GM12878 (cell line): Measurements from ENCODE around the gene DLX5. TPM values are rescaled to one million over a fixed set of nuclear protein-coding genes. Genes with fewer than 3 reads are reported as not detected.

Experiments
- ATAC-seq: fragments of 200-7000 bp; cut with Tn5 transposase; 3 replicates; pipeline ENCODE4 v1.9.1; 2020; ENCODE audit warnings: mild to moderate bottlenecking, moderate library complexity
- BruUV-seq: library from RNA; stranded (reverse); fragments of 400-500 nt; replicated peaks from 2 replicates; lab custom pipeline; 2021; lab: Mats Ljungman, UMichigan
- CTCF ChIA-PET: fragments of 300-600 bp; sonication (Branson Sonifier 250); formaldehyde crosslinking; extraction: SDS; loops from one replicate; lab custom pipeline; 2021; ENCODE audit warnings: inconsistent platforms; lab: Yijun Ruan, JAX
- POLR2A ChIA-PET: fragments of 350-600 bp; formaldehyde crosslinking; extraction: SDS; loops from one replicate; lab custom pipeline; 2021; ENCODE audit warnings: inconsistent platforms; lab: Charles Lee
- RAD21 ChIA-PET: fragments of 300-600 bp; sonication (Branson Sonifier 250); formaldehyde crosslinking; loops from one replicate; lab custom pipeline; 2023; ENCODE audit warnings: antibody characterized with exemption; ENCODE audit not compliant: unreplicated experiment; lab: Charles Lee
- SMC1A ChIA-PET: fragments of 300-600 bp; sonication (Branson Sonifier 250); formaldehyde crosslinking; loops from one replicate; lab custom pipeline; 2023; ENCODE audit not compliant: unreplicated experiment, uncharacterized antibody; lab: Charles Lee
- DNase-seq: peaks from one replicate; pipeline ENCODE4 v3.0.0-alpha.2; 2011; ENCODE audit warnings: low read depth, low spot score
- FAIRE-seq: peaks from 3 replicates; lab custom pipeline; 2011; peaks lifted over from hg19 to GRCh38; lab: Jason Lieb, UNC
- H2AFZ ChIP-seq: 2 replicates; pipeline ENCODE4 v1.6.0; 2011; ENCODE audit warnings: low read depth, low read length, control low read depth; ENCODE audit not compliant: control insufficient read depth
- H3K27ac ChIP-seq: 2 replicates; pipeline ENCODE4 v1.5.1; 2011; ENCODE audit warnings: control low read depth; ENCODE audit not compliant: control insufficient read depth, insufficient read depth
- H3K27me3 ChIP-seq, 2 experiments: replicated peaks in 1 of 2; 2 replicates each; pipeline versions ENCODE4 v1.6.0 to v1.6.1; 2011; ENCODE audit warnings: low read length in 1 of 2; ENCODE audit not compliant: control insufficient read depth in 2 of 2, insufficient read depth in 2 of 2
- H3K36me3 ChIP-seq, 2 experiments: 2 replicates each; pipeline ENCODE4 v1.5.1; 2011; ENCODE audit warnings: low read length in 1 of 2; ENCODE audit not compliant: control insufficient read depth in 2 of 2, insufficient read depth in 2 of 2
- H3K4me1 ChIP-seq: 2 replicates; pipeline ENCODE4 v1.6.1; 2011; ENCODE audit warnings: mild to moderate bottlenecking, low read length, moderate library complexity, mixed read lengths; ENCODE audit not compliant: control insufficient read depth, insufficient read depth
- H3K4me2 ChIP-seq: 2 replicates; pipeline ENCODE4 v1.6.0; 2011; ENCODE audit warnings: control low read depth; ENCODE audit not compliant: control insufficient read depth, insufficient read depth
- H3K4me3 ChIP-seq: fragments of 200-600 bp; sonication (generic); 2 replicates; pipeline ENCODE4 v1.5.1; 2016
- H3K79me2 ChIP-seq: 2 replicates; pipeline ENCODE4 v1.6.0; 2011; ENCODE audit warnings: low read length; ENCODE audit not compliant: control insufficient read depth, insufficient read depth
- H3K9ac ChIP-seq: 2 replicates; pipeline ENCODE4 v1.8.0; 2011; ENCODE audit warnings: low read length, control low read depth, mixed read lengths; ENCODE audit not compliant: control insufficient read depth, insufficient read depth
- H3K9me3 ChIP-seq: replicated peaks from 3 replicates; pipeline ENCODE4 v1.5.1; 2011; ENCODE audit warnings: mild to moderate bottlenecking, low read length; ENCODE audit not compliant: control insufficient read depth, insufficient read depth
- H4K20me1 ChIP-seq: 2 replicates; pipeline ENCODE4 v1.6.0; 2011; ENCODE audit not compliant: control insufficient read depth, insufficient read depth
- BCL3 ChIP-seq: IDR thresholded peaks from 2 replicates; pipeline ENCODE4 v1.6.1; 2011; ENCODE audit warnings: borderline replicate concordance, low read depth, mild to moderate bottlenecking, moderate library complexity, low read length; ENCODE audit not compliant: insufficient read depth, poor library complexity, severe bottlenecking
- DPF2 ChIP-seq: fragments of 450-650 bp; IDR thresholded peaks from 2 replicates; pipeline ENCODE4 v1.6.1; 2017; ENCODE audit warnings: mild to moderate bottlenecking
- EP300 ChIP-seq, 2 experiments: fragments of 150-350 bp in 1 of 2; IDR thresholded peaks; 2 replicates each; pipeline ENCODE4 v1.6.1; 2011 to 2012; ENCODE audit warnings: low read depth in 2 of 2, low read length in 2 of 2, borderline replicate concordance in 1 of 2, improper control_type of control experiment in 1 of 2, inconsistent platforms in 1 of 2; ENCODE audit not compliant: control insufficient read depth in 1 of 2
- HCFC1 ChIP-seq: fragments of 150-350 bp; IDR thresholded peaks from 2 replicates; pipeline ENCODE4 v1.6.1; 2014; ENCODE audit warnings: low read length
- HDGF ChIP-seq: fragments of 450-650 bp; IDR thresholded peaks from 2 replicates; pipeline ENCODE4 v1.6.1; 2016; ENCODE audit warnings: antibody characterized with exemption
- IRF4 ChIP-seq: IDR thresholded peaks from 2 replicates; pipeline ENCODE4 v1.6.1; 2011; ENCODE audit warnings: low read depth, low read length
- MXI1 ChIP-seq: fragments of 150-350 bp; IDR thresholded peaks from 2 replicates; pipeline ENCODE4 v1.6.1; 2011; ENCODE audit warnings: low read depth, mild to moderate bottlenecking, inconsistent platforms, low read length, improper control_type of control experiment
- NFIC ChIP-seq: IDR thresholded peaks from 2 replicates; pipeline ENCODE4 v1.6.1; 2012; ENCODE audit warnings: low read depth, mild to moderate bottlenecking, inconsistent platforms, low read length, moderate library complexity
- NFYB ChIP-seq: IDR thresholded peaks from 2 replicates; pipeline ENCODE4 v1.6.1; 2011; ENCODE audit warnings: low read depth, mild to moderate bottlenecking, low read length, improper control_type of control experiment, moderate library complexity; ENCODE audit not compliant: insufficient read depth
- SUPT20H ChIP-seq: IDR thresholded peaks from 2 replicates; pipeline ENCODE4 v1.6.1; 2011; ENCODE audit warnings: low read depth, mild to moderate bottlenecking, low read length, moderate library complexity, borderline replicate concordance; ENCODE audit not compliant: control insufficient read depth
- TARDBP ChIP-seq: IDR thresholded peaks from 2 replicates; pipeline ENCODE4 v1.6.1; 2016; ENCODE audit warnings: borderline replicate concordance
- ZNF217 ChIP-seq: fragments of 450-650 bp; IDR thresholded peaks from 2 replicates; pipeline ENCODE4 v1.6.1; 2017; ENCODE audit warnings: antibody characterized with exemption, mild to moderate bottlenecking
- WGBS: methylation state at CpG from one replicate; pipeline ENCODE4 v1.1.6; 2016; ENCODE audit warnings: low lambda C conversion rate; ENCODE audit not compliant: insufficient replicate concordance, insufficient coverage; ENCODE audit errors: missing lambda C conversion rate; 5-methylcytosine and 5-hydroxymethylcytosine counted together
- in situ Hi-C: fragments of 300-500 bp; cut with MboI; formaldehyde crosslinking; loops from 9 replicates; pipeline ENCODE4 v1.14.3; 2018; ENCODE audit warnings: mixed read lengths
- intact Hi-C: fragments of 100-400 bp; cut with micrococcal nuclease; formaldehyde crosslinking; loops from one replicate; pipeline ENCODE4 v1.14.2; 2022; ENCODE audit not compliant: unreplicated experiment
- polyA plus RNA-seq, 11 experiments: library from polyadenylated mRNA; depleted of rRNA in 4 of 11; unstranded in 6 of 11; stranded (reverse) in 5 of 11; fragments of >200 nt; fragmentation: Nextera tagmentation in 4 of 11; fragmentation: Illumina TruSeq in 1 of 11; extraction: Ambion mirVana in 4 of 11; extraction: Trizol in 1 of 11; gene quantifications; 1 replicate in 1 of 11; 2 replicates in 10 of 11; pipeline versions ENCODE4 v1.2.1 to v1.2.3, GENCODE V29; 2011 to 2016; ENCODE audit warnings: inconsistent platforms in 2 of 11, missing spikeins in 2 of 11, low read depth in 1 of 11
- total RNA-seq, 4 experiments: library from RNA; depleted of rRNA in 3 of 4; stranded (reverse); fragments of >200 nt in 3 of 4; fragmentation: Illumina TruSeq in 1 of 4; extraction: Trizol in 1 of 4; gene quantifications; 2 replicates each; pipeline versions ENCODE4 v1.2.1 to v1.2.3, GENCODE V29; 2013 to 2021
- TF ChIP-seq, protein P1 (sequence below): IDR thresholded peaks from 2 replicates; pipeline ENCODE4 v1.6.1; 2012; ENCODE audit warnings: low read depth, low read length, improper control_type of control experiment

The DLX5 gene
- total and polyA plus RNA-seq, 10 of the 15 experiments (the other 5 are each of a cell fraction or from before 2014, with no cell fraction given) = not detected

DNA sequence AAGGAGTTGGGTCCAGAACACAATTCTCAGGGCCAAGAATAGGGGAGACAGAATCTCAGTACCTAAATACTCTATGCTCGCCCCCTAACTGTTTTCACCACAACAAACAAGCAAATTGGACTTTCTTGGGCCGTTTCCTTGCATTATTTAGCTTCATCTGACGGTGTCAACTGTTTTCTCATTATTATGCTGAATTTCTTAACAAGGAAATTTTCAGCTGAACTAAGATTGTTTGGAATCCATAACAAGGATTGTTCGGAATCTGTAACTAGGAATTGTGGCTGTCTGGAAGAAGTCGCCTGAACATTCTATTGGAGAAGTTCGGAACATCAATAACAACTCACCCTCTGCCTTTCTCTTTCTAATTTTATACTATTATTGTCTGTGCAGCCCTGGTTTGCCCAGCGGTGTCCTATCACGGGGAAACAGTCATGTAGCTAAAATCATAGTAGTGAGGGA, 34.7 kb downstream of the DLX5 start (continued):
- no peak for TF ChIP-seq SUPT20H
- no peak for TF ChIP-seq EP300 (IDR thresholded peaks at IDR 0.05; ENCODE audit: borderline replicate concordance in 1 of 2, control insufficient read depth in 1 of 2, low read depth in 2 of 2, low read length in 2 of 2)
- TF ChIP-seq NFYB = no peak

- in situ Hi-C loops = no loop called here
These were observed 35.3 kb downstream of the DLX5 start for GRCh38 chr7:96989241-96989858.

More at GRCh38 chr7:96989241-96989858, 35.3 kb downstream of the DLX5 start:
- H3K9me3 ChIP-seq = no peaks in the 10 kb centered on the region; the same call in 2 of the 3 replicates
- ATAC-seq = no peak
- no peaks in the 10 kb centered on the region for H3K36me3 ChIP-seq
- DNase-seq = no peak
- H3K4me2 ChIP-seq = no peak overlapping the region
- peaks cover 6 to 9% of the 10 kb centered on the region in 2 experiments for H3K27me3 ChIP-seq
- TF ChIP-seq HCFC1 (no peak), HDGF (no peak), DPF2 (no peak), IRF4 (no peak), TARDBP (no peak), MXI1 (no peak), BCL3 (no peak), NFIC (no peak), ZNF217 (no peak)
- TF ChIP-seq, protein P1, sequence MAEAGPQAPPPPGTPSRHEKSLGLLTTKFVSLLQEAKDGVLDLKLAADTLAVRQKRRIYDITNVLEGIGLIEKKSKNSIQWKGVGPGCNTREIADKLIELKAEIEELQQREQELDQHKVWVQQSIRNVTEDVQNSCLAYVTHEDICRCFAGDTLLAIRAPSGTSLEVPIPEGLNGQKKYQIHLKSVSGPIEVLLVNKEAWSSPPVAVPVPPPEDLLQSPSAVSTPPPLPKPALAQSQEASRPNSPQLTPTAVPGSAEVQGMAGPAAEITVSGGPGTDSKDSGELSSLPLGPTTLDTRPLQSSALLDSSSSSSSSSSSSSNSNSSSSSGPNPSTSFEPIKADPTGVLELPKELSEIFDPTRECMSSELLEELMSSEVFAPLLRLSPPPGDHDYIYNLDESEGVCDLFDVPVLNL = no peak
- TF ChIP-seq, all 136 proteins: peak for 0
- intact Hi-C loops = no loop called here
- Histone ChIP-seq H3K9ac (no peak overlapping the region), H2AFZ (no peak overlapping the region), H3K4me1 (no peaks in the 10 kb centered on the region), H4K20me1 (no peaks in the 10 kb centered on the region), H3K4me3 (no peak overlapping the region), H3K27ac (no peak overlapping the region), H3K79me2 (no peaks in the 10 kb centered on the region)
- ChIA-PET CTCF (interaction anchor here (1.3 kb wide), 1 partner anchor 38 kb away, joined by 5 read pairs; no protein-coding TSS in a partner anchor), SMC1A (no interaction called here), RAD21 (no interaction called here), POLR2A (no interaction called here)
- FAIRE-seq = no peak
- WGBS = 43% methylated on average over 22 of the region's 22 CpGs
- no TSS peak for BruUV-seq
